SK-N-SH (cell line): ENCODE results near the gene CPEB4. TPM values are rescaled to one million over a fixed set of nuclear protein-coding genes. Genes with fewer than 3 reads are reported as not detected.

ENCODE experiments used
- CTCF ChIA-PET: fragments of 300-600, 350-600 bp; formaldehyde crosslinking; extraction: SDS; loops from one replicate; lab custom pipeline; 2021; lab: Yijun Ruan, JAX
- POLR2A ChIA-PET: fragments of 350-600 bp; sonication (Branson Sonifier 250); formaldehyde crosslinking; extraction: SDS; loops from one replicate; lab custom pipeline; 2020; ENCODE audit warnings: antibody characterized with exemption, inconsistent platforms; lab: Yijun Ruan, JAX
- DNase-seq: peaks from one replicate; pipeline ENCODE4 v3.0.0; 2012
- H2AFZ ChIP-seq: fragments of 200-600 bp; sonication (generic); 2 replicates; pipeline ENCODE4 v1.8.1; 2016; ENCODE audit warnings: antibody characterized with exemption, mild to moderate bottlenecking, low read depth
- H3F3A ChIP-seq: fragments of 200-600 bp; sonication (generic); replicated peaks from 2 replicates; pipeline ENCODE3; 2016; ENCODE audit warnings: antibody characterized with exemption, mild to moderate bottlenecking; ENCODE audit not compliant: insufficient read depth
- H3K27ac ChIP-seq, 2 experiments: fragments of 200-500 bp in 1 of 2; fragments of 200-600 bp in 1 of 2; sonication (Bioruptor generic) in 1 of 2; sonication (generic), shearing (Covaris generic) in 1 of 2; 2 replicates each; pipeline versions ENCODE4 v1.5.1 to v1.6.1; 2014 to 2016; ENCODE audit warnings: low read depth in 2 of 2, inconsistent platforms in 1 of 2, low read length in 1 of 2, mild to moderate bottlenecking in 1 of 2, mixed read lengths in 1 of 2
- H3K27me3 ChIP-seq: fragments of 200-600 bp; sonication (generic), shearing (Covaris generic); 2 replicates; pipeline ENCODE4 v1.6.1; 2016; ENCODE audit warnings: mixed run types; ENCODE audit not compliant: insufficient read depth
- H3K36me3 ChIP-seq, 2 experiments: fragments of 200-500 bp in 1 of 2; fragments of 200-600 bp in 1 of 2; sonication (Bioruptor generic) in 1 of 2; sonication (generic) in 1 of 2; replicated peaks in 1 of 2; 2 replicates each; pipeline versions ENCODE3 to v1.5.1; 2014 to 2016; ENCODE audit warnings: low read length in 1 of 2, mild to moderate bottlenecking in 1 of 2; ENCODE audit not compliant: insufficient read depth in 2 of 2, control insufficient read depth in 1 of 2
- H3K4me1 ChIP-seq, 2 experiments: fragments of 200-500 bp in 1 of 2; fragments of 200-600 bp in 1 of 2; sonication (Bioruptor generic) in 1 of 2; sonication (generic), shearing (Covaris generic) in 1 of 2; 2 replicates each; pipeline versions ENCODE4 v1.5.1 to v1.6.1; 2014 to 2016; ENCODE audit warnings: low read depth in 1 of 2, low read length in 1 of 2, mixed run types in 1 of 2; ENCODE audit not compliant: insufficient read depth in 2 of 2, control insufficient read depth in 1 of 2
- H3K4me2 ChIP-seq: fragments of 200-600 bp; sonication (generic), shearing (Covaris generic); 2 replicates; pipeline ENCODE4 v1.6.1; 2017; ENCODE audit warnings: mixed run types
- H3K4me3 ChIP-seq, 2 experiments: fragments of 200-500 bp in 1 of 2; fragments of 200-600 bp in 1 of 2; sonication (Bioruptor generic) in 1 of 2; sonication (generic), shearing (Covaris generic) in 1 of 2; 2 replicates each; pipeline versions ENCODE4 v1.5.1 to v1.8.1; 2014 to 2016; ENCODE audit warnings: low read depth in 2 of 2, inconsistent platforms in 1 of 2, low read length in 1 of 2, mild to moderate bottlenecking in 1 of 2, mixed read lengths in 1 of 2, moderate library complexity in 1 of 2
- H3K79me2 ChIP-seq: fragments of 200-600 bp; sonication (generic); 2 replicates; pipeline ENCODE4 v1.8.1; 2017; ENCODE audit warnings: mild to moderate bottlenecking; ENCODE audit not compliant: insufficient read depth
- H3K9ac ChIP-seq: fragments of 200-600 bp; sonication (generic); 2 replicates; pipeline ENCODE4 v1.6.1; 2017; ENCODE audit warnings: mixed run types
- H3K9me2 ChIP-seq: fragments of 200-600 bp; sonication (generic); 2 replicates; pipeline ENCODE4 v1.6.1; 2017; ENCODE audit warnings: mixed run types
- H3K9me3 ChIP-seq: fragments of 200-600 bp; sonication (generic); 2 replicates; pipeline ENCODE4 v1.6.1; 2017; ENCODE audit warnings: mixed run types, mild to moderate bottlenecking, moderate library complexity
- H4K20me1 ChIP-seq: fragments of 200-600 bp; sonication (generic); 2 replicates; pipeline ENCODE4 v1.6.1; 2017; ENCODE audit warnings: mild to moderate bottlenecking, mixed run types; ENCODE audit not compliant: insufficient read depth
- ELF1 ChIP-seq: IDR thresholded peaks from 2 replicates; pipeline ENCODE4 v1.4.0; 2012
- EZH2phosphoT487 ChIP-seq: fragments of 200-600 bp; sonication (generic); IDR thresholded peaks from 2 replicates; pipeline ENCODE4 v1.6.1; 2017; ENCODE audit warnings: low read depth, mixed run types, mild to moderate bottlenecking, antibody characterized with exemption, moderate library complexity, borderline replicate concordance
- FOSL2 ChIP-seq: IDR thresholded peaks from 2 replicates; pipeline ENCODE4 v1.4.0; 2012; ENCODE audit warnings: low read depth, mild to moderate bottlenecking, moderate library complexity, borderline replicate concordance
- FOXJ3 ChIP-seq: sonication (generic); formaldehyde crosslinking; IDR thresholded peaks from 2 replicates; pipeline ENCODE4 v1.5.1; 2020; ENCODE audit warnings: mild to moderate bottlenecking, missing genetic modification reagents
- IRF3 ChIP-seq: fragments of 150-350 bp; IDR thresholded peaks from 2 replicates; pipeline ENCODE4 v1.6.1; 2016; ENCODE audit warnings: mild to moderate bottlenecking, low read depth, low read length
- JUND ChIP-seq: IDR thresholded peaks from 2 replicates; pipeline ENCODE4 v1.4.0; 2012
- MEF2A ChIP-seq: IDR thresholded peaks from 2 replicates; pipeline ENCODE4 v1.4.0; 2012; ENCODE audit warnings: low read depth, borderline replicate concordance
- MXI1 ChIP-seq: IDR thresholded peaks from 2 replicates; pipeline ENCODE4 v1.6.1; 2012; ENCODE audit warnings: mild to moderate bottlenecking, low read depth, low read length, improper control_type of control experiment
- NFIC ChIP-seq: IDR thresholded peaks from 2 replicates; pipeline ENCODE4 v1.4.0; 2012; ENCODE audit warnings: borderline replicate concordance
- NRF1 ChIP-seq: IDR thresholded peaks from 2 replicates; pipeline ENCODE4 v1.6.1; 2012; ENCODE audit warnings: low read depth, mild to moderate bottlenecking, low read length
- RAD21 ChIP-seq: IDR thresholded peaks from 2 replicates; pipeline ENCODE4 v1.6.1; 2012; ENCODE audit warnings: mild to moderate bottlenecking, low read length
- RFX5 ChIP-seq: IDR thresholded peaks from 2 replicates; pipeline ENCODE4 v1.6.1; 2012; ENCODE audit warnings: mild to moderate bottlenecking, improper control_type of control experiment, low read length
- RXRA ChIP-seq: IDR thresholded peaks from 2 replicates; pipeline ENCODE4 v1.4.0; 2012; ENCODE audit warnings: low read depth, mild to moderate bottlenecking, borderline replicate concordance
- SIN3A ChIP-seq: IDR thresholded peaks from 2 replicates; pipeline ENCODE4 v1.6.1; 2012; ENCODE audit warnings: low read depth, mild to moderate bottlenecking, low read length, moderate library complexity, borderline replicate concordance
- USF1 ChIP-seq: IDR thresholded peaks from 2 replicates; pipeline ENCODE4 v1.4.0; 2012; ENCODE audit warnings: low read depth, borderline replicate concordance
- USF2 ChIP-seq: fragments of 150-350 bp; IDR thresholded peaks from 2 replicates; pipeline ENCODE4 v1.6.1; 2017; ENCODE audit warnings: antibody characterized with exemption, low read length, low read depth, borderline replicate concordance
- YY1 ChIP-seq: IDR thresholded peaks from 2 replicates; pipeline ENCODE4 v1.4.0; 2012; ENCODE audit warnings: low read depth, mild to moderate bottlenecking
- WGBS: methylation state at CpG from one replicate; pipeline ENCODE4 v1.1.6; 2017; ENCODE audit warnings: low lambda C conversion rate; 5-methylcytosine and 5-hydroxymethylcytosine counted together
- polyA plus RNA-seq, 3 experiments: library from polyadenylated mRNA; depleted of rRNA; stranded (reverse); fragments of >200 nt; gene quantifications; 2 replicates each; pipeline ENCODE4 v1.2.3, GENCODE V29; 2012

Gene CPEB4
- polyA plus RNA-seq, 1 of the 3 experiments (the other 2 are of a cell fraction): 6.8 TPM

- DNase-seq: no peak
- TF ChIP-seq USF1: no peak
- TF ChIP-seq EZH2phosphoT487: no peak
- no peak for TF ChIP-seq FOXJ3
- TF ChIP-seq YY1: no peak
- no peak for TF ChIP-seq MEF2A
- no peak for TF ChIP-seq USF2
- TF ChIP-seq RXRA: no peak
- no peak for TF ChIP-seq NRF1
- no peak for TF ChIP-seq IRF3
- TF ChIP-seq RFX5: no peak
- TF ChIP-seq MXI1: no peak
- no peak for TF ChIP-seq SIN3A
- TF ChIP-seq RAD21: no peak
- no peak for TF ChIP-seq JUND
- no peak for TF ChIP-seq NFIC
- no peak for TF ChIP-seq FOSL2
- no peak for TF ChIP-seq ELF1
- Histone ChIP-seq H3K4me2 (no peak overlapping the region), H3K9me2 (no peaks in the 10 kb centered on the region), H3F3A (no peaks in the 10 kb centered on the region), H3K36me3 (no peaks in the 10 kb centered on the region), H3K27ac (no peak overlapping the region), H4K20me1 (no peaks in the 10 kb centered on the region), H2AFZ (no peak overlapping the region), H3K4me3 (no peak overlapping the region), H3K9ac (no peak overlapping the region), H3K79me2 (peaks cover 3% of the 10 kb centered on the region; the same call in 1 of the 2 replicates), H3K4me1 (peaks cover 0 to 6% of the 10 kb centered on the region in 2 experiments; a peak in 2 of 4 replicates), H3K27me3 (no peaks in the 10 kb centered on the region), H3K9me3 (no peaks in the 10 kb centered on the region)
- 74% methylated on average over 3 of the region's 3 CpGs for WGBS
- ChIA-PET CTCF (no interaction called here), POLR2A (interaction anchor here (0.7 kb wide), 1 partner anchor 129 kb away, joined by 4 read pairs; no protein-coding TSS in a partner anchor)
Measured at GRCh38 chr5:173883347-173883924, 4.7 kb upstream of the CPEB4 start.
